NCI-H345 (cell line): Measurements from ENCODE around the gene HMGA1.
"Not testable (repeated sequence)": the region's sequence is repeated elsewhere in the genome, so short reads cannot be mapped to it uniquely, and the experiment has no call there.

Experiments
- DNase-seq: peaks from one replicate; lab custom pipeline; 2025; lab: John Stamatoyannopoulos, UW

Gene HMGA1

DNA sequence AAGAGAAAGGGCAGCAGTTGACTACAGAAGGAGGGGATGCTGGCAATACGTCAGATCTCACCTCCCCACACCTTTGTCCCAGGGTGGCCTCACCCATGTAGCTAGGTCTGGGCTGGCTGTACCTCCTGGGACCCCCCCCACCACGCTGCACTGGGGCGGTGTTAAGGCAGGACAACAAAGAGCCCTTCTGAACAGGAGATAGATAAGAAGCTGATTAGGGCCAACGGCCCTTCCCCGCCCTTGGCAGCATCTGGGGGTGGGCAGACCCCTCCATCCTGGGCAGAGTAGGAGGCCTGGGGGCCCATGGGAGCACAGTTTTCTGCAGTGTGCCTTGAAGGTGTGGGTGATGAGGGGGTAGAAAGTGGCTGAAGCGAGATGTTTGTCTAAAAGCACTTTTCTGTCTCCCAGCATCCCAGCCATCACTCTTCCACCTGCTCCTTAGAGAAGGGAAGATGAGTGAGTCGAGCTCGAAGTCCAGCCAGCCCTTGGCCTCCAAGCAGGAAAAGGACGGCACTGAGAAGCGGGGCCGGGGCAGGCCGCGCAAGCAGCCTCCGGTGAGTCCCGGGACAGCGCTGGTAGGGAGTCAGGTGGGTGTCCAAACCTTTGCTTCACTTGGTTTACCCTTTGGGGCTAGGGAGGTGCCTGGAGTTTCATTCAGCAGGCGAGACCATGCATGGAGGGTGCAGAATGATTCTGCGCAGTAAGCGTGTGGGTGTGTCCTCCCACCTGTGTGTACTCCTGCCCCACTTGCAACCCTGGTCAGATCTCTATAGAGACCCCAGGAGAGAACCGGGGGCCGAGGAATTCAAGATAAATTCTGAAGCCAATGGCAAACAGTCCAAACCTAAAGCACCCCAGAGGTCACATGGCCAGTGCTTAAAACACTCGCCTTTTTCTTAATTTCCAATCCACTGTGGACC, 3.9 kb downstream of the HMGA1 start:
- DNase-seq, result no peak

DNA sequence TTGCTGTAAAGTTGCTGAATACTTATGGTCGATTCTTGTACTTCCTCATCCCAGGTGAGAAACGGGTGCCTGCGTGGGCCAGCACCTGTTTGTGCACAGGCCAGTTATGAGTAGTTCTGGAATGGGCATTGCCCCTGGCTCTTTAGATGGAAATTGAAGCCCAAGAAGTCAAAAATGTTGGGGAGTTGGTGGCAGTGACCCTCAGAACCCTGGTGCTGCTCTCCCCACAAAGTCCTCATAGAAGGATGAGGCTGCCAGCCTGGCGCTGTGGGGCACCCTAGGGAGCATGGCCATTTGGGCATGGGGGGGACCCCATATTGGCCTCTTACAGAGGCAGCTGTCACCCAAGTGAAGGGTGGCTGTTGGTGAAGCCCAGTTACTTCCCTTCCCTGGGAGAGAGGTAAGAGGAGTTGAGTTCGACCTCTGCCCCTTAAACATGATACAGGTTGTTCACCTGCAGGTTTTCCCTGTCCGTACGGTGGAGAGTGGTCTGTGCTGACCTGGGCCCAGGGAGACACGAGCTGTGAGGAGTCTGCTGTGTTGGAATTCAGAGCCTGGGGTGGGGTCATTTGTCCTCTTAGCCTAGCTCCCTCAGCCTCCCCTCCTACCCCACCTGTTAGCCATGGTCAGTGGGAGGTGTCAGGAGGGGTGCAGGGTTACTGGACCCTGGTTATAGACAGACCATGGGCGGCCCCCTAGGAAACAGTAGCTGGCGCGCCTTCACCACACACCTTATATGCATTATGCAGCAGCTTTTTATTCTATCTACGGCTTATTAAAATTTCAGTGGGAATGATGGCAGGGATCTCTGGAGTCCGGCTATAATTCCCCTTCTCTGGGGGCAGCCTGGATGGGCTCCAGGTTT, 4.9 kb downstream of the HMGA1 start:
- DNase-seq, result no peak

DNA sequence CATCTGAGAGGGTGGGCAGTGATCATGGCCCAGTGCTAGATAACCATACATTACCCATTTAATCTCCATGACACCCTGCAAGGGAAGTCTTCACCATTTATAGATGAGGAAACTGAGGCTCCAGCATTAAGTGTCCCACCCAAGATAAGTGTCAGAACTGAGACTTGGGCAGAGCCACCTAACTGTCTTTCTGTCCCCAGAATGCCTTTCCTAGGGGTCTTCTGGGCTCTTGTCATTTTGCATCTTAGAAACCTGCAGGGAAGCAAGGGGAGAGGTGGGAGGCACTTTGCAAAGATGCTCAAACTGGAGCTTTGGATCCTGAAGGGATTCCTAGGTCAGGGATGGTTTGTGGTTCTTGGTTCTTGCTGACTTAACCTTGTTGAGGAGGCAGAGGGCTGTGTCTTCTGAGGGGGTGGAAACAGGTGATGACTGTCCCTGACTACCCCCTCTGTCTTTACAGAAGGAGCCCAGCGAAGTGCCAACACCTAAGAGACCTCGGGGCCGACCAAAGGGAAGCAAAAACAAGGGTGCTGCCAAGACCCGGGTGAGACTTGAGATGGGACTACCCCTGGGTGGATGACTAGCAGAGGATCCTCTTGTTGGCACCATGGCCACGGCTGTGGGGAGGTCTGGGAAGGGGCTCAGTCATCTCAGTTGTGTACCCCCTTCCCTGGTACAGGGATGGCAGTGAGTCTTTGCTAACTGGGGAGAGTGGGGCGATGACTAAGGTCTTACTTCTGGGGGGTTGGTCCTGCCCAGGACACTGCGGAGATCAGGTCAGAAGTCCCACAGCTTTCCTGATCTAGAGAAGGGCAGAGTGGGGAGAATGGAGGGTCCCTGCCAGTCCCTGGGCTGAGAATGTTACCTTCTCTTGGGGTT, 5.8 kb downstream of the HMGA1 start:
- no peak for DNase-seq

DNA sequence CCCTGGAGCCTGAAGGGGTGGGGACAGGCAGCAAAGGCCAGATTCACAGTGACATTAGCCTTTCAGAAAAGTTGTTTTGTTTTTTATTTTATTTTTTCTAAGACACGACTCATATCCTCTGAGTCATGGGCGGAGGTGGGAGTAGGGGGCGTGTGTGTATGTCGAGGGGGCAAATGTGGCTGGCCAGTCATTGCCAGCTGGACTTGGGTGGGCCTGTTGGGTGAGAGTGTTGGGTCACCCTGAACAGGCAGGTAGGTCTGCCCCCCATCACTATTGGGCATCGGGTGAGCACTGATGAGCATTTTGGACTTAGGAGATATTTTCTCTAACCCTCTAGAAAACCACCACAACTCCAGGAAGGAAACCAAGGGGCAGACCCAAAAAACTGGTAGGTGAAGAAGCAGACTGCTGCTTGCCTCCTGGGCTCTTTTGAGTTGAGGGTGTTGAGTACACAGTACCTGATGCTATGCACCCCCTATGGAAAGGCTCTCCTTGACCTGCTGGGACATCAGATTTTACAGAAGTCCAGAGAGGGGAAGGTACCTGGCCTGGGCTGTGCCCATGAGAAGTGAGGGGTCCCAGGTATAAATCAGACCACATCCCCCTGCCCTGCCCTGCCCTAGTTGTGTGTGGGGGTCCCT, 6.6 kb downstream of the HMGA1 start:
- DNase-seq, result no peak

DNA sequence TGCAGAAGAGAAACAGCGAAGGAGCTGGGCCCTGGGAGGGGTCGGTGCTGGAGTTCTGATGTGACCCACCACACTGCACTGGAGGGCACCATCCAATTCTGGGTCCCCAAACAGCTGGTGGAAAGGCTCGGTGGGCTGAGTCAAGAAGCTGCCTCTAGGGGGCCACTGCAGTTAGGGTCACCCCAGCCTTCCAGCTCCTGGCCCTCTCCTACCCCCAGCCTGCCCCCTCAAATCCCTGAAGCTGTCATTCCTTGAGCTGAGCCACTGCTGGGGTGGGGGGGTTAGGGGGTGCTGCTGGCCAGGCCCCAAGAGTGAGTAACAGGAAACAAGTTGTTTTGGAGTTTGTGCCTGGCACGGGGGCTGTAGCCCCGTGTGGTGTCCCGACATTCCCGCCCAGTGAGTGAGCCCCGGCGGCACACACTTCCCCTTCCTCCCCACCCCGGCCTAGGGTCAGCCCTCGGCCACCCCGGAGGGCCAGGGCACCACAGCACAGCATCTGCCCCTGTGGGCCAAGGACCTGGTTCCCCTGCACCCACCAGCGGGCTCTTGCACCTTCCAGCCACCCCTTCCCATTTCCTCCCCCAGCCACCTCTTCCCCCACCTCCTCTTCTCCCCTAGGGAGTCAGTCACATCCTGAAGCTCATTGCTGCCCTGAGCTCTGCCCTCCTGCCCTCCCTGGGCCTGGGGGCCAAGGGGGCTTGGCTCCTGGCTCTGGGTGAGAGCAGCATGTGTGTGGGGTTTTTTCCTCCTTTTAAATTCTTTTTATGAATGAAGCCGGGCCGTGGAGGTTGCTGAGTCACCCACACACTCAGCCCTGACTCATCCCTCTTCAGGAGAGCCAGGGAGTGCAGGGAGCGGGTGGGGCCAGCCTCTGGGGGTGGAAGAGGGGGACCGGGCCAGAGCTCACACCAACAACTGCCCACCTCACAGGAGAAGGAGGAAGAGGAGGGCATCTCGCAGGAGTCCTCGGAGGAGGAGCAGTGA, 7.5 kb downstream of the HMGA1 start:
- DNase-seq, result no peak

DNA sequence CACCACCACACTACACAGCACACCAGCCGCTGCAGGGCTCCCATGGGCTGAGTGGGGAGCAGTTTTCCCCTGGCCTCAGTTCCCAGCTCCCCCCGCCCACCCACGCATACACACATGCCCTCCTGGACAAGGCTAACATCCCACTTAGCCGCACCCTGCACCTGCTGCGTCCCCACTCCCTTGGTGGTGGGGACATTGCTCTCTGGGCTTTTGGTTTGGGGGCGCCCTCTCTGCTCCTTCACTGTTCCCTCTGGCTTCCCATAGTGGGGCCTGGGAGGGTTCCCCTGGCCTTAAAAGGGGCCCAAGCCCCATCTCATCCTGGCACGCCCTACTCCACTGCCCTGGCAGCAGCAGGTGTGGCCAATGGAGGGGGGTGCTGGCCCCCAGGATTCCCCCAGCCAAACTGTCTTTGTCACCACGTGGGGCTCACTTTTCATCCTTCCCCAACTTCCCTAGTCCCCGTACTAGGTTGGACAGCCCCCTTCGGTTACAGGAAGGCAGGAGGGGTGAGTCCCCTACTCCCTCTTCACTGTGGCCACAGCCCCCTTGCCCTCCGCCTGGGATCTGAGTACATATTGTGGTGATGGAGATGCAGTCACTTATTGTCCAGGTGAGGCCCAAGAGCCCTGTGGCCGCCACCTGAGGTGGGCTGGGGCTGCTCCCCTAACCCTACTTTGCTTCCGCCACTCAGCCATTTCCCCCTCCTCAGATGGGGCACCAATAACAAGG, 8.5 kb downstream of the HMGA1 start:
- not testable (repeated sequence) for DNase-seq

DNA sequence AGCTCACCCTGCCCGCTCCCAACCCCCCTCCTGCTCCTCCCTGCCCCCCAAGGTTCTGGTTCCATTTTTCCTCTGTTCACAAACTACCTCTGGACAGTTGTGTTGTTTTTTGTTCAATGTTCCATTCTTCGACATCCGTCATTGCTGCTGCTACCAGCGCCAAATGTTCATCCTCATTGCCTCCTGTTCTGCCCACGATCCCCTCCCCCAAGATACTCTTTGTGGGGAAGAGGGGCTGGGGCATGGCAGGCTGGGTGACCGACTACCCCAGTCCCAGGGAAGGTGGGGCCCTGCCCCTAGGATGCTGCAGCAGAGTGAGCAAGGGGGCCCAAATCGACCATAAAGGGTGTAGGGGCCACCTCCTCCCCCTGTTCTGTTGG, 9.1 kb downstream of the HMGA1 start:
- DNase-seq, result not testable (repeated sequence)

DNA sequence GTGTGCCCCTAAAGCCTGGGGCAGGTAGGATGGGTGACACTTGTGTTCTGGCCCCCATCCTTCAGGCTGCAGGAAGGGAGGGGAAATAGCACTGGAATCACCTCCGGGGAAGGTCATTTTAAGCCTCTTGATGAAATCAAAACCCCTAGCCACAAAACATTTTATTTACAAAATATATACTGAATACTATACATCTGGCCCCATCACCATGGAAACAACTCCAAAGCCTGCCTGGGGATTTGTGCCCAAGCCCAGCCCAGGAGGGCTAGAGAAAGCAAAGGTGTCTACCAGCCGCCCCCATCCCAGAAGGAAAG, 9.5 kb downstream of the HMGA1 start:
- no peak for DNase-seq

DNA sequence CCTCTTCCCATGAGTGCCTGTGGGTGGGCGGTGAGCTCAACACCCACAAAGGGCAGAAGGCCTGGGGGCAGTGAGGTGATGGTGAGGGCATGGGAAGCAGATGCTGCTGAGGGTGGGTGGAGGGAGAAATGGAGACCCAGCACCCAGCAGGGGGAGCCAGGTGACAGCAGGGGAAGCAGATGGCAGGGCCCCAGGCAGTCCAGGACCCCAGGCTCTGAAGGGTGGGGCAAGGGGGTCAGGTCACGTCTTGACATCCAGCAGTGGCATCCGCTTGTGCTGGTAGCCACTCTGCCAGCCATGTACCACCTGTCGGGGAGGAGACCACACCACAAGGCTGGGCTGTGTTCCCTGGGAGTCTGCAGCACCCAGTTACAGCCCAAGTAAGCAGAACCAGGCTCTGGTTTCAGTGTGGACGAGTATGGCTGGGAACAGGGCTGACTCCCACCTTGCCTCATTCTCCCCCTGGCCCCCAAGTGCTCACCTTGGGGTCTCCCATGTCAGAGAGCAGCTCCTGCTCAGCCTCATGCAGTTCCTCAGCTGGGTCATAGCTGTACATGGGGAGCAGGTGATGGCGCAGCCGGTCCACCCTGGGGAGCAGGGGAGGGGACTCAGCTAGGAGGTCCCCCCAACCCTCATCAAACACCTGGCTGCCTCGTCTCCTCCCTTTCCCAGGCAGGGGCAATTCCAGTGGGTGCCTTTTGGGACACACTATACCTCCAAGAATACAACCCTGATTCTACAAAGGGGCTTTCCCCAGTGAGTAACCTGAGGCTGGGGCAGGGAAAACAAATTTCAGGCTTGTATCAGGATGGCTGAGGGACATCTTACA, 10.1 kb downstream of the HMGA1 start:
- peak; percentile 20 for DNase-seq

DNA sequence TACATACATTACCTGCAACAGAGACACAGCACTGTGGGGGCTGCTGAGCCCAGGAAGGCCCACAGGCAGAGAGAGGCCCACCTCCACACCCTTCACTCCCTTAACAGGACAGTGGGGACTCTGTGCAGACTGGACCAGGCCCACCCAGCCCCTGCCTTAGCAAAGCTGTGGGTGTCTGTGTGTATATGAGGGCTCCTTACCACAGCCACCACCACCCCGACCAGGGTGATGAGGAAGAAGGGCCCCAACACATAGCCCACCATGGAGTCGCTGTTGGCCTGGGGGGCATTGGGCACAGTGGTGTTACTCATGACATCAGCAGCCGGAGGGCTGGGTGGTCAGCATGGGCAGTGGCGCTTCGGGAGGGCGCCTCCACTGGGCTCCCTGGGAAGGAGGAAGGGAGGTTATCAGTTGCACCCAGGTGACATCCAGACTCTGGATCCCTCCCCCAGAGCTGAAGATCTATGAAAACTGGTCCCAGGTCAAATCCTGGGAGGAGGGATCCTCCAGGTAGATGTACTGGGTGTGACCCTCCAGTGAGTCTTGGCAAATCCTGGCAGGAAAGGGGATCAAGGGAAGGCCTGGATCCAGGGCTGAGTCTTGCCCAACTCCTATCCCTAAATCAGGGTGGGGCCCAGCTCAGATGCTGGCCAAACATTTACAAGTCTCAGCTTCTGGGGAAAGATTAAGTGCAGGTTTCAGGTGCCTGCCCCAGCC, 11.0 kb downstream of the HMGA1 start:
- DNase-seq, result no peak

DNA sequence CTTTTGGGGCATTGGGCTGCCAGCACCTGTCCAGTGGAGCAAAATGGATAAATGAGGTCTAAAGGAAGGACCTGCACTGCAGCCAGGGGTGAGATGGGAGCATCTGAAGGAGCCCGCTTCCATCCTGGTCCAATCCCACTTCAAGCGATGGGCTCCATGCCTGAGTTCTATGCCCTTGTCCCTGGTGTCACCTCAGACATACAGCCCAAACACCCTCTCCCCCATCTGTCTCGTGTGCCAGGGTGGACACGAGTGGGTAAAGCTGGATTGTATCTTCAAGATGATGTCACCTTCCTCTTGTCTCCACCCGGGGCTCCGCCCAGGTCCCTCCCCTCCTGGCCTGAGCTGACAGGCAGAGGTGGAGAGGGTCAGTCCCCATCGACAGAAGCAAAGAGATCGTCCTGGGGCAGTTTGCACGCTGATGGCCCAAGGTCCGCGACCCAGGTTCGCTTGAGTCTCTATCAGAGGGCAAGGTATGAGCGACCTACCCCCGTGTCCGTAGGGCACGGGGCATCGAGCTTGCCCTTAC, 11.6 kb downstream of the HMGA1 start:
- DNase-seq, result peak; percentile 17

DNA sequence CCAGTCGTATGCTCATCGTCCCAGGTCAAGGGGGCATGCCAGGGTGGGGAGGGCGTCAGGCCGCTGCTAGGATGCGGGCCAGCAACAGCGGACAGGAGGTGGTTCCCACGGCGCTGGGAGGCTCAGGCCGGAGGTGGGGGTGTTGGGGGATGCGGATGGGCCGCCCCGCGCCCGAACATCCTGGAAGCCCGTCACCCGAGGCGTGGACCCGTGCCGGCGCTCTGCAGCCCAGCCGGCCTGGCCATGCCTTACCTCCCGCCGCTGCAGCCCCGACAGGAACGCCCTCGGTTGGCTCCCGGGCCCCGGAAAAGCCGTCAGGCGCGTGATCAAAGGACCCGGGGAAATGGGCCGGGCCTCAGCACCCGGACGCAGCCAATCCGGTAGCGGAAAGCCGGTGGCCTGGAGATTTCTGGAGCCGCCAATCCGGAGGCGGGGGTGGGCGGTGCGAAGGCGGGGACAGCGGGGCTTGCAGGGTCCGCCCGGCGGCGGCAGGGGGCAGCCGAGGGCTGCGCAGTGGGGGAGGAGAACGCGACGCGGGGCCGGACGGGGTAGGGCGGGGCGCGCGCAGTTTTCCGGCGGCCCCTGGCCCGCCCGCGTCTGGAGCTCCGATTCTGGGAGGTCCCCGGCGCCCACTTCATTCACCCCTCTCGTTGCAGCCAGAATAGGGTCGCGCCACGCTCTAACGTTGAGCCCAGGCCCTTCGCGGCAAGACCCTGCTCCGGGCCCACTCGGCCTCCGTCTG, 12.2 kb downstream of the HMGA1 start, which contains the start of gene SMIM29:
Gene SMIM29 (minus strand): TSS at position 280 of the 742 bp plus-strand sequence. CDS start 1,215 bp downstream, outside the sequence.
- DNase-seq, result peak; percentile 96

DNA sequence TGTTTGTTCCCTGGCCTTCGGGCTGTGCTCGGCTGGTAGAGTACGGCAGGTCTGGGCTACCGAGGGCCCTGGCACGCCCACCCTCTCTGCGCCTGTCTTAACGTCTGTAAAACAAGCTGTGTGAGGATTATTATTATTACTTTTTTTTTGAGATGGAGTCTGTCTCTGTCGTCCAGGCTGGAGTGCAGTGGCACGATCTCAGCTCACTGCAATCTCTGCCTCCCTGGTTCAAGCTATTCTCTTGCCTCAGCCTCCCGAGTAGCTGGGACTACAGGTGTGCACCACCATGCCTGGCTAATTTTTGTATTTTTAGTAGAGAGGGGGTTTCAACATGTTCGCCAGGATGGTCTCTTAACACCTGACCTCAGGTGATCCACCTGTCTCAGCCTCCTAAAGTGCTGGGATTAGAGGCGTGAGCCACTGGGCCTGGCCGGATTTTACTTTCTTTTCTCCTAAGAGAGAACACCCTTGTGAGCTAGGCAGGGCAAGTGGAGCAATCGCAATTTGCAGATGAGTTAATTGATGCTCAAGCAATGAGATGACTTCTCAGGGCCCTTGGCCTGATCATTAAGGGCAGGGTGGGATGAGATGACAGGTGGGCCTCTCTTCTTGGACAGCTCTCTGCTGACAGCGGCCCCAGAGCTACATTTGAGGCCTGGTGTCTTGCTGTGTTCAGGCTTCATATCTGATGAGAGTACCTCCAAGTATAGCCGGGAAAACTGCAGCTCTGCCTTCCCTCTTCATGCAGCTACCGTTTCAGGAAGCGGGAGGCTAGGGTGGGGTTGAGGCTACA, 13.0 kb downstream of the HMGA1 start:
- no peak for DNase-seq

DNA sequence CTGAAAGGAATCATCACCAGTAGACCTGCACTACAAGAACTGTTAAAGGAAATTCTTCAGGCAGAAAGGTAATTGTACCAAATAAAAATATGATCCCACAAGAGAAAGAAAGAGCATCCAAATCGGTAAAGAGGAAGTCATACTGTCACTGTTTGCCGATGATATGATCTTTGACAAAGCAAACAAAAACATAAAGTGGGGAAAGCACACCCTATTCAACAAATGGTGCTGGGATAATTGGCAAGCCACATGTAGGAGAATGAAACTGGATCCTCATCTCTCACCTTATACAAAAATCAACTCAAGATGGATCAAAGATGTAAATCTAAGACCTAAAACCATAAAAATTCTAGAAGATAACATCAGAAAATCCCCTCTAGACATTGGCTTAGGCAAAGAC, 15.7 kb downstream of the HMGA1 start:
- DNase-seq, result not testable (repeated sequence)

DNA sequence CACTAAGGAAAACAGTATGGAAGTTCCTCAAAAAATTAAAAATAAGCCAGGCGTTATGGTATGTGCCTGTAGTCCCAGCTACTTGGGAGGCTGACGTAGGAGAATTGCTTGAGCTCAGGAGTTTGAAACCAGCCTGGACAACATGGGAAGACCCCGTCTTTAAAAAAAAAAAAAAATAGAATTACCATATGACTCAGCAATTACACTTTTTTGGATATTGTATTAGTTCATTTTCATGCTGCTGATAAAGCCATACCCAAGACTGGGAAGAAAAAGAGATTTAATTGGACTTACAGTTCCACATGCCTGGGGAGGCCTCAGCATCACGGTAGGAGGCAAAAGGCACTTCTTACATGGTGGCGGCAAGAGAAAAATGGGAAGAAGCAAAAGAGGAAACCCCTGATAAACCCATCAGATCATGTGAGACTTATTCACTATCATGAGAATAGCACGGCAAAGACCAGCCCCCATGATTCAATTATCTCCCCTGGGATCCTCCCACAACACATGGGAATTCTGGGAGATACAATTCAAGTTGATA, 22.9 kb downstream of the HMGA1 start:
- DNase-seq, result no peak
